Endometrial microvascular endothelial cells (primary cell): ENCODE results near the gene RAC2. TPM values are rescaled to one million over a fixed set of nuclear protein-coding genes. Genes with fewer than 3 reads are reported as not detected.

Experiments
- in situ Hi-C: cut with HindIII; loops from 2 replicates; pipeline ENCODE4 v1.10.0; 2017; ENCODE audit warnings: low sequenced_read_pairs, low pct_unique_long_range_greater_than_20kb; ENCODE audit errors: inconsistent ontology term
- total RNA-seq: library from RNA; depleted of rRNA; stranded (reverse); fragments of >200 nt; gene quantifications from one replicate; pipeline ENCODE4 v1.2.3, GENCODE V29; 2015; ENCODE audit errors: inconsistent ontology term

RAC2 gene
- total RNA-seq, 1 donor from 2014 or later: 398 TPM

- in situ Hi-C loops: no loop called here
Observed at GRCh38 chr22:37228106-37229011, 15.7 kb downstream of the RAC2 start.

- in situ Hi-C loops: no loop called here
Observed at GRCh38 chr22:37226514-37226913, 17.6 kb downstream of the RAC2 start.

- in situ Hi-C loops: no loop called here
Observed at GRCh38 chr22:37226087-37226486, 18.0 kb downstream of the RAC2 start.

GRCh38 chr22:37225481-37225880, 18.6 kb downstream of the RAC2 start:
- in situ Hi-C loops: no loop called here

GRCh38 chr22:37224757-37225420, 19.2 kb downstream of the RAC2 start:
- in situ Hi-C loops: no loop called here

GRCh38 chr22:37223965-37224551, 20.0 kb downstream of the RAC2 start:
- in situ Hi-C loops: no loop called here

- in situ Hi-C loops: no loop called here
Observed at GRCh38 chr22:37222440-37222971, 21.6 kb downstream of the RAC2 start.

- in situ Hi-C loops: no loop called here
Observed at GRCh38 chr22:37221424-37222333, 22.4 kb downstream of the RAC2 start.

GRCh38 chr22:37220543-37220981, 23.5 kb downstream of the RAC2 start:
- in situ Hi-C loops: no loop called here

- in situ Hi-C loops: no loop called here
Observed at GRCh38 chr22:37219533-37219932, 24.5 kb downstream of the RAC2 start.

- in situ Hi-C loops: no loop called here
Observed at GRCh38 chr22:37218771-37219411, 25.2 kb downstream of the RAC2 start.

- in situ Hi-C loops: no loop called here
Observed at GRCh38 chr22:37218399-37218770, 25.7 kb downstream of the RAC2 start.

GRCh38 chr22:37215890-37216289, 28.2 kb downstream of the RAC2 start:
- in situ Hi-C loops: no loop called here

- in situ Hi-C loops: no loop called here
Observed at GRCh38 chr22:37214731-37215030, 29.4 kb downstream of the RAC2 start.

GRCh38 chr22:37213941-37214730, 29.9 kb downstream of the RAC2 start:
- in situ Hi-C loops: no loop called here

- in situ Hi-C loops: no loop called here
Observed at GRCh38 chr22:37213218-37213855, 30.7 kb downstream of the RAC2 start.

- in situ Hi-C loops: no loop called here
Observed at GRCh38 chr22:37212174-37212906, 31.7 kb downstream of the RAC2 start, which contains the start of gene SSTR3. Gene SSTR3 (minus strand): TSS chr22:37212477. CDS start chr22:37207803, 4,674 bp downstream.
